Kidney epithelial cell (primary cell): Measurements from ENCODE around the gene KCTD8. TPM values are rescaled to one million over a fixed set of nuclear protein-coding genes. Genes with fewer than 3 reads are reported as not detected.

Experiments
- DNase-seq: peaks from one replicate; pipeline ENCODE4 v3.0.0-alpha.2; 2010; ENCODE audit warnings: low read depth
- H3K27me3 ChIP-seq: 2 replicates; pipeline ENCODE4 v1.6.0; 2011; ENCODE audit warnings: low read length; ENCODE audit not compliant: control insufficient read depth, insufficient read depth
- H3K36me3 ChIP-seq: 2 replicates; pipeline ENCODE4 v1.5.1; 2011; ENCODE audit warnings: low read length; ENCODE audit not compliant: control insufficient read depth, insufficient read depth
- H3K4me3 ChIP-seq: 2 replicates; pipeline ENCODE4 v1.5.1; 2011; ENCODE audit warnings: low read depth, mild to moderate bottlenecking, control low read depth, low read length
- total RNA-seq: library from RNA; depleted of rRNA; stranded (reverse); fragments of >200 nt; gene quantifications from 2 replicates; pipeline ENCODE4 v1.2.3, GENCODE V29; 2015
- TF ChIP-seq, protein P1 (sequence below): IDR thresholded peaks from 2 replicates; pipeline ENCODE4 v1.5.1; 2011; ENCODE audit warnings: mild to moderate bottlenecking, moderate library complexity, low read length, control low read depth, inconsistent platforms; ENCODE audit not compliant: insufficient read depth, poor library complexity, severe bottlenecking

The KCTD8 gene
- total RNA-seq, 1 donor from 2014 or later, result 4.8 TPM

DNA sequence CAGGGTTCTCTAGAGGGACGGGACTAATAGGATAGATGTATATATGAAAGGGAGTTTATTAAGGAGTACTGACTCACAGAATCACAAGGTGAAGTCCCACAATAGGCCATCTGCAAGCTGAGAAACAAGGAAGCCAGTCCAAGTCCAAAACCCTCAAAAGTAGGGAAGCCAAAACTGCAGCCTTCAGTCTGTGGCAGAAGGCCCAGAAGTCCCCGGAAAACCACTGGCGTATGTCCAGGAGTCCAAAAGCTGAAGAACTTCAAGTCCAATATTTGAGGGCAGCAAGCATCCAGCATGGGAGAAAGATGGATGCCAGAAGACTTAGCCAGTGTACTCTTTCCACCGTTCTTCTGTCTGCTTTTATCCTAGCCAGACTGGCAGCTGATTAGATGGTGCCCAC, 227.2 kb downstream of the KCTD8 start:
- no peaks in the 10 kb centered on the region for H3K36me3 ChIP-seq
- TF ChIP-seq, protein P1, sequence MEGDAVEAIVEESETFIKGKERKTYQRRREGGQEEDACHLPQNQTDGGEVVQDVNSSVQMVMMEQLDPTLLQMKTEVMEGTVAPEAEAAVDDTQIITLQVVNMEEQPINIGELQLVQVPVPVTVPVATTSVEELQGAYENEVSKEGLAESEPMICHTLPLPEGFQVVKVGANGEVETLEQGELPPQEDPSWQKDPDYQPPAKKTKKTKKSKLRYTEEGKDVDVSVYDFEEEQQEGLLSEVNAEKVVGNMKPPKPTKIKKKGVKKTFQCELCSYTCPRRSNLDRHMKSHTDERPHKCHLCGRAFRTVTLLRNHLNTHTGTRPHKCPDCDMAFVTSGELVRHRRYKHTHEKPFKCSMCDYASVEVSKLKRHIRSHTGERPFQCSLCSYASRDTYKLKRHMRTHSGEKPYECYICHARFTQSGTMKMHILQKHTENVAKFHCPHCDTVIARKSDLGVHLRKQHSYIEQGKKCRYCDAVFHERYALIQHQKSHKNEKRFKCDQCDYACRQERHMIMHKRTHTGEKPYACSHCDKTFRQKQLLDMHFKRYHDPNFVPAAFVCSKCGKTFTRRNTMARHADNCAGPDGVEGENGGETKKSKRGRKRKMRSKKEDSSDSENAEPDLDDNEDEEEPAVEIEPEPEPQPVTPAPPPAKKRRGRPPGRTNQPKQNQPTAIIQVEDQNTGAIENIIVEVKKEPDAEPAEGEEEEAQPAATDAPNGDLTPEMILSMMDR, result no peak
- no peak overlapping the region for H3K4me3 ChIP-seq
- no peaks in the 10 kb centered on the region for H3K27me3 ChIP-seq
- DNase-seq, result no peak

DNA sequence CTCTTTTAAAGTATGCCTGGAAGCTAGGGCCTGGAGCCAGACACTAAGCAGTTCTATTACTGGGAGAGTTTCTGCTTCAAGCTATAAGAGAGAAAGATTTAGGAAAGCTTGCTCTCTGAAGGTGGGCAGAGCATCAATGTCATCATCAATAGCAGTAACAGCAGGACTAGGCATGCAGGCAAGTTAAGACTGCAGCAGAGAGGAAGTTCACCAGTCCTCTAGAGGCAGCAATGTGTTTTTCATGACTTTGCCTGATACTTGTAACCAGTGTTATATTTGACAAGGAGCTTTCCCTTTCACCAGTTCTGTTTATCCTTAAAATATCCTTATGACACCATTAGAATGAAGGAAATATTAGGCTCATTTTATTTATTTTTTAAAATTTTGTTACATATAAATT, 237.9 kb downstream of the KCTD8 start:
- Histone ChIP-seq H3K36me3 (no peaks in the 10 kb centered on the region), H3K27me3 (no peaks in the 10 kb centered on the region), H3K4me3 (no peak overlapping the region)
- no peak for DNase-seq
- TF ChIP-seq, protein P1, result no peak

DNA sequence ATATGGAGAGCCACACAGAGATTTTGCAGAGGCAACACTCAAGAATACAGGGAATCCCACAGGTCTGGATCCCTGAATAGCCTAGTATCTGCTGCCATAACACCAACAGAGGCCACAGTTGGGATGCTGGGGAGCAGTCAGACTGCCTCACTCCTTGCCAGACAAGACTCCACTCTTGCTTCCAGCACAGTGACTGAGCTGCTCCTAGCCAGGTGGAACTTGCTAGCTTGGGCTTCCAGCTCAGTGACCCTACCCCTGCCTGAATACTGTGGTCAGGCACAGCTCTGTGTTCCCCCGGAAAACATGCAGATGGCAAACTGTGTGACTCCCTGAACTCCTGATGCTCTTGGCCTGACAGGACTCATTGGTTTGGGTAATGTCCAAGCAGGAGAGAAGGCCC, 251.8 kb downstream of the KCTD8 start:
- TF ChIP-seq, protein P1, result no peak
- H3K4me3 ChIP-seq, result no peak overlapping the region
- H3K27me3 ChIP-seq, result no peaks in the 10 kb centered on the region
- DNase-seq, result no peak
- no peaks in the 10 kb centered on the region for H3K36me3 ChIP-seq

DNA sequence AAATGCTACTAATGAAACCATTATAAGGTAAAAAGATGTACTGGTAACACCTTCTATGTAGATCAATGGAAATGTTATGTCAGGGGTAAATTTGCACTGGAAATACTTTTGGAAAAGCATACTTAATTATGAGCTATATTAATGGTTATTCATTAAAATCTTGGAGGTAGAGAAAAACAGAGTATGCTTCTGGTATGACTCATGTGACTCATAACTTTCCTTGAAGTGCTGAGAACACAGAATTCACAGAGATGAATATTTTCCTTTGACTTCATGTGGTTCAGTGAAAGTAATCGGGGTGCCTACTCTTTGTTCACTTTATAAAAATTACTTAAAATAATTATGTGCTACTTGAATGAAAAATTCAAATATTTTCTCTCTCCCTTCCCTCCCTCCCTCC, 254.2 kb downstream of the KCTD8 start:
- TF ChIP-seq, protein P1, result no peak

DNA sequence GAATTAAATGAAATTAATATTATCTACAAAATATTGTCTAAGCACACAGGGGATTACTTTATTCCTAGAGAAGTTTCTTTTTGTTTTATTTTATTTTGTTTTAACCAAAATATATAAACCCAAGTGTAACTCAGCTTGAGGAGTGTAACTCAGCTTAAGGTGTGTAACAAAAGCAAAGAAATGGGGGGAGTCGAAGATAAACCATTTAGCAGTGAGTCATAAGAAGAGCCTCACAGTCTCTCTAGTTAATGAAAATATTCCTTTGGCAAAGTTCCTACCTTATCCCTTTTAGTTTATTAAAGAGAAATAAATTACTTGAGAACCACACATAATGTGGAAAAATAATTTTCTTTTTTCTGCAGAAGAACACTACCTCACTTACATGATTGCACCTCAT, 261.8 kb downstream of the KCTD8 start:
- no peak overlapping the region for H3K4me3 ChIP-seq

More for the DNA sequence above, 254.2 kb downstream of the KCTD8 start:
- Histone ChIP-seq H3K27me3 (no peaks in the 10 kb centered on the region), H3K36me3 (no peaks in the 10 kb centered on the region), H3K4me3 (no peak overlapping the region)
- no peak for DNase-seq

More for the DNA sequence above, 261.8 kb downstream of the KCTD8 start:
- Histone ChIP-seq H3K36me3 (no peaks in the 10 kb centered on the region), H3K27me3 (no peaks in the 10 kb centered on the region)
- DNase-seq, result no peak
- TF ChIP-seq, protein P1, result no peak
